ENCODE measurements around the gene TMCO2.

DNA sequence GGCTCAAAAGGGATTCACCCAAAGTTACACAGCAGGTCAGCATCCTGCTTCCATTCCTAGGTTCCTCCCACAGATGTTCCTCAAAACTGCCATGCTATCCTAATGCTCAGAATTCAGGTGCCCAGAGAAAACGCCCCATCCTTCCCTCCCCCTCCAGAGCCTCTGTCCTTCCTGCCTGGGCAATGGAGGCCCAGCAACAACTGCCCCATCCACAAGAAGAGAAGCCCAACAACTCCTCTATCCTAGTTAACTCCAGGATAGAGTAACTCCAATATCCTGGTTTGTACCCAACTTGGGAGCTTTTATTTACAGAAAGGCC lies 52.5 kb downstream of the TMCO2 start:
- TF ChIP-seq POLR2A (IDR thresholded peaks at IDR 0.05; ENCODE audit: low read length) (no peak), GATA1 (IDR thresholded peaks at IDR 0.05; ENCODE audit: low read depth, low read length) (no peak)

Data from erythroblast (primary cell).